ENCODE data around the gene LGALS3.
A peak's percentile ranks its signal among the peaks of the same experiment; 100 is the strongest.

LGALS3 gene

GRCh38 chr14:55180434-55180833 lies 51.4 kb downstream of the LGALS3 start:
- no peak for DNase-seq

GRCh38 chr14:55188686-55189295 lies 59.7 kb downstream of the LGALS3 start:
- DNase-seq, result no peak

- no peak for DNase-seq
Observed at GRCh38 chr14:55190906-55191202, 61.8 kb downstream of the LGALS3 start.

- DNase-seq, result peak; percentile 8 to 97 (median 88)
Observed at GRCh38 chr14:55191203-55192053, 62.4 kb downstream of the LGALS3 start, which contains the start of gene DLGAP5. TSS of gene DLGAP5 (minus strand) at chr14:55191585. CDS start at chr14:55189179, 2,406 bp downstream.

GRCh38 chr14:55192054-55192621 lies 63.1 kb downstream of the LGALS3 start:
- DNase-seq, result no peak

GRCh38 chr14:55194656-55195355 lies 65.8 kb downstream of the LGALS3 start:
- DNase-seq, result no peak

All from nucleus accumbens (tissue), 56 donors.